GM12891 (cell line): ENCODE results near the gene FAM107A.

ENCODE experiments used
- DNase-seq: peaks from one replicate; pipeline ENCODE4 v3.0.0; 2011; ENCODE audit warnings: low spot score; ENCODE audit not compliant: insufficient read length
- FAIRE-seq: peaks from 2 replicates; lab custom pipeline; 2011; peaks lifted over from hg19 to GRCh38; lab: Jason Lieb, UNC
- PAX5 ChIP-seq: IDR thresholded peaks from 2 replicates; pipeline ENCODE4 v1.6.1; 2011; ENCODE audit warnings: low read length, moderate library complexity, mild to moderate bottlenecking; ENCODE audit not compliant: insufficient read depth, severe bottlenecking
- POLR2A ChIP-seq: IDR thresholded peaks from 2 replicates; pipeline ENCODE4 v1.6.1; 2011; ENCODE audit warnings: low read depth, low read length, control low read depth
- POLR2AphosphoS5 ChIP-seq: IDR thresholded peaks from 2 replicates; pipeline ENCODE4 v1.6.1; 2011; ENCODE audit warnings: low read depth, low read length, control low read depth
- POU2F2 ChIP-seq: IDR thresholded peaks from 2 replicates; pipeline ENCODE4 v1.6.1; 2011; ENCODE audit warnings: low read depth, mild to moderate bottlenecking, control low read depth, low read length, moderate library complexity
- SPI1 ChIP-seq: IDR thresholded peaks from 2 replicates; pipeline ENCODE4 v1.6.1; 2011; ENCODE audit warnings: low read depth, low read length, control low read depth
- TAF1 ChIP-seq: IDR thresholded peaks from 2 replicates; pipeline ENCODE4 v1.6.1; 2011; ENCODE audit warnings: low read depth, low read length, control low read depth

The FAM107A gene

DNA sequence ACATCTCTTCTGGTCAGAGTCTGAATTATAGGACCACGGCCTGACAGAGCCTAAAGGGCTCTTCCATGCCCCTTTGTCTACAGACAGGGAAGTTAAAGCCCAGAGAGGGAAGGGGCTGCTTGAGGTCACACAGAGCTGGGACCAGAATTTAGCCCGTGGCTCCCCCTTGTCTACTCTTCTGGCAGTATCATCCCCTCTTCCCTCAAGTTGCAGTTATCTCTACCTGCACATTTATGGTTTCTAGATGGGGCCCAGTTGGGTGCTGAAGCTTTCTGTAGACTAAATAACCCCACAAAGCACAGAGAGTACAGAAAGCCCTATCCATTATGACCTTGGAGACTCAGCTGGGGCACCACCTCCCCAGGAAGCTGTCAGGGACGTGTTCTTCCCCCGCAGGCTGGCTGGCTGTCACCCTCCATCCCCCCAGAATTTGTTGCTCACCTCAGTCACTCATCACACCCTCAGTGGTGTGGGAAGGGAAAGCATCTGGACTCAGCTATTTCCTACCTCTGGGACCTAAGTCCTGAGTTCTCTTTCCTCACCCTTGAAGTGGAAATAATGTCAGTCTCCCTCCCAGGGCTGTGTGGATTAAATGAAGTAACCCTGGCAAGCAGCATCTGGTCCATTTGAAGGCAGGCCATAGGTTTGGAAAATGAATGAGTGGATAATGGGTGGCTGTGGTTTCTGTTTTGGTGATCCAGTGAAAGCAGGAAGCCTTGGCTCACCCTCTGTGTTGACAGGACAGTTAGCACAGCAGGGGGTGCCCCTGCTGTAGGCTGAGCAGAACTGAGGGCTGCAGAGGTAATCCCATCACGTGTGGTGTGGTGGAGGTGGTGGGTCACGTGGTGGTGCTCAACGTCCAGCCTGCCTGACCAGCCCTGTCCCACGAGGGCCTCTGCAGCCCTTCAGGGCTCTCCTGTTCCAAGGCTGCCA, 56.5 kb downstream of the FAM107A start:
- DNase-seq (no peak), FAIRE-seq (no peak)
- no peak for TF ChIP-seq PAX5
- TF ChIP-seq POLR2A = no peak
- TF ChIP-seq SPI1 = no peak
- TF ChIP-seq POLR2AphosphoS5 = no peak
- TF ChIP-seq TAF1 = no peak
- TF ChIP-seq POU2F2 = no peak

- no peak for DNase-seq
- TF ChIP-seq SPI1 (no peak), TAF1 (no peak), POLR2AphosphoS5 (no peak), PAX5 (no peak), POLR2A (no peak), POU2F2 (no peak)
- no peak for FAIRE-seq
These were observed 57.4 kb downstream of the FAM107A start for GRCh38 chr3:58519668-58520402.

DNA sequence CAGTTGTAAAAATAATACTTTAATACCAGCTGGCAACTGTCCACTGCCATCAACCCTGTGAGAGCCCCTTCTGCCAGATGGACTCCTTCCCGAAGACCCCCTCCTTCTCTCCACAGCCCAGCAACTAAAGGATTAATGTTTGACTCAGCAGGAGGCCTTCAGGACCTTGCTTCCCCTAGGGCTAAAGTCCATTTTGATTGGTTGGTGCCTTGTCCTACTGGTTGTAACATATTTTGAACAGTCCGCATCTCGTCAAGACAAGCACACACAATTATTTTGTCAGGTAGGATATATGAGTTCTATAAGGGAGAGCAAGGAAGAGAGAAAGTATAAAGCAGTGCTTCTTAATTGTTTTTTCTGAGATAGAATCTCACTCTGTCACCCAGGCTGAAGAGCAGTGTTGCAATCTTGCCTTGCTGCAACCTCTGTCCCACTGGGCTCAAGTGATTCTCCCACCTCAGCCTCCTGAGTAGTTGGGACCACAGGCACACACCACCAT, 58.9 kb downstream of the FAM107A start:
- no peak for TF ChIP-seq PAX5
- TF ChIP-seq POU2F2 = no peak
- TF ChIP-seq POLR2A = no peak
- no peak for TF ChIP-seq POLR2AphosphoS5
- TF ChIP-seq TAF1 = no peak
- no peak for TF ChIP-seq SPI1
- FAIRE-seq (peak; percentile 26), DNase-seq (no peak)

DNA sequence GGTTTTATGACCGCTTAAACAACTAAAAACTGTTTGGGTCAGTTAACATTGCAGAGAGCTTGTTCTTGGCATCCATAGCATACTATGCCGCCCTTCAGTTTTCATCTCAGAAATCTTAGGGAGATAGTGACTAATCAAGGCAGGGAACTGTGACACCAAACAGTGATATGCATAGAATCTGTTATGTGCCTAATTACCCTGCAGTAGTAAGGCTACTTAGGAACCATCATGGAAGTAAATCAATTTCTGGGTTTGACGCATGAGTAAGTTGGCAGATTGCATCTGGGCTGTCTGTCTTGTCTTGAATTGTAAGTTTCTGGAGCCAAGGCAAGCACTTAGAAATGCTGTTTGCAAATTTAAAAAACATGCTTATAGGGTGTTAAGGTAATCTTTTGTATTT, 62.8 kb downstream of the FAM107A start:
- FAIRE-seq (no peak), DNase-seq (no peak)
- no peak for TF ChIP-seq SPI1
- no peak for TF ChIP-seq TAF1
- TF ChIP-seq POLR2A = no peak
- TF ChIP-seq PAX5 = no peak
- TF ChIP-seq POU2F2 = no peak
- no peak for TF ChIP-seq POLR2AphosphoS5
